SU-DHL-6 (cell line): ENCODE measurements around the gene TCL1A.
A peak's percentile ranks its signal among the peaks of the same experiment; 100 is the strongest.

Experiments used
- H2AFZ ChIP-seq: fragments of 200-600 bp; sonication (generic); 2 replicates; pipeline ENCODE4 v1.6.1; 2014; ENCODE audit warnings: low read depth, mild to moderate bottlenecking, moderate library complexity, mixed read lengths, antibody characterized with exemption, low read length; ENCODE audit not compliant: severe bottlenecking
- H3F3A ChIP-seq: fragments of 200-600 bp; shearing (Covaris generic); 2 replicates; pipeline ENCODE4 v1.6.0; 2016; ENCODE audit warnings: antibody characterized with exemption, mild to moderate bottlenecking; ENCODE audit not compliant: insufficient read depth
- H3K27ac ChIP-seq: fragments of 200-600 bp; sonication (generic); 2 replicates; pipeline ENCODE4 v1.5.1; 2016; ENCODE audit warnings: low read depth, mild to moderate bottlenecking, low read length, moderate library complexity, mixed read lengths
- H3K27me3 ChIP-seq: fragments of 200-600 bp; sonication (generic), shearing (Covaris generic); 2 replicates; pipeline ENCODE4 v1.6.0; 2014; ENCODE audit warnings: mild to moderate bottlenecking, low read length
- H3K36me3 ChIP-seq: fragments of 200-600 bp; sonication (generic); 2 replicates; pipeline ENCODE4 v1.6.1; 2014; ENCODE audit warnings: mild to moderate bottlenecking, low read length, mixed read lengths
- H3K4me2 ChIP-seq: fragments of 300-600, 200-600 bp; shearing (Covaris generic), sonication (generic); 2 replicates; pipeline ENCODE4 v1.6.0; 2014; ENCODE audit warnings: low read length, low read depth, mild to moderate bottlenecking; ENCODE audit not compliant: poor library complexity, severe bottlenecking
- H3K4me3 ChIP-seq: fragments of 200-600 bp; sonication (generic); 2 replicates; pipeline ENCODE4 v1.5.1; 2014; ENCODE audit warnings: antibody characterized with exemption, low read length, mild to moderate bottlenecking, mixed read lengths; ENCODE audit not compliant: insufficient read depth, poor library complexity, severe bottlenecking
- H3K79me2 ChIP-seq: fragments of 200-600 bp; sonication (generic); 2 replicates; pipeline ENCODE4 v1.6.1; 2014; ENCODE audit warnings: mild to moderate bottlenecking, low read length, moderate library complexity; ENCODE audit not compliant: insufficient read depth
- H3K9ac ChIP-seq: fragments of 200-600 bp; sonication (generic); 2 replicates; pipeline ENCODE4 v1.7.0; 2014; ENCODE audit warnings: mild to moderate bottlenecking, low read length
- H3K9me2 ChIP-seq: fragments of 200-600 bp; sonication (generic); replicated peaks from 2 replicates; pipeline ENCODE4 v1.6.1; 2014; ENCODE audit warnings: low read length; ENCODE audit not compliant: insufficient read depth
- H3K9me3 ChIP-seq: fragments of 200-600 bp; sonication (generic); 2 replicates; pipeline ENCODE4 v1.6.1; 2014; ENCODE audit warnings: low read length, mixed read lengths; ENCODE audit not compliant: insufficient read depth
- H4K20me1 ChIP-seq: fragments of 200-600 bp; sonication (generic); 2 replicates; pipeline ENCODE4 v1.6.1; 2014; ENCODE audit warnings: low read depth, mild to moderate bottlenecking, antibody characterized with exemption, low read length, moderate library complexity, mixed read lengths
- CTCF ChIP-seq: fragments of 200-600 bp; sonication (generic); IDR thresholded peaks from one replicate; pipeline ENCODE4 v1.5.1; 2017; ENCODE audit warnings: antibody characterized with exemption, mild to moderate bottlenecking, low read length, moderate library complexity; ENCODE audit not compliant: insufficient read depth, poor library complexity, severe bottlenecking
- EZH2phosphoT487 ChIP-seq: fragments of 200-600 bp; sonication (generic), shearing (Covaris generic); conservative IDR thresholded peaks from 2 replicates; pipeline ENCODE4 v1.6.1; 2018; ENCODE audit warnings: mild to moderate bottlenecking, antibody characterized with exemption, low read length, moderate library complexity, mixed read lengths

Gene TCL1A

GRCh38 chr14:95705518-95705917 is 8.4 kb downstream of the TCL1A start:
- Histone ChIP-seq H3K9me2 (no peaks in the 10 kb centered on the region), H2AFZ (no peak overlapping the region), H3K27ac (no peak overlapping the region), H3K79me2 (no peaks in the 10 kb centered on the region), H3K9ac (no peak overlapping the region), H3K27me3 (no peaks in the 10 kb centered on the region), H3K4me3 (no peak overlapping the region), H3K9me3 (no peaks in the 10 kb centered on the region), H3K4me2 (peak overlapping the region; percentile 7), H3F3A (peaks cover 42% of the 10 kb centered on the region), H3K36me3 (no peaks in the 10 kb centered on the region), H4K20me1 (no peaks in the 10 kb centered on the region)
- no peak for TF ChIP-seq EZH2phosphoT487
- no peak for TF ChIP-seq CTCF

- peak overlapping the region; percentile 16; the same call in 1 of the 2 replicates for H3K27ac ChIP-seq
- no peak overlapping the region for H3K9ac ChIP-seq
- H3K79me2 ChIP-seq, result no peaks in the 10 kb centered on the region
Observed at GRCh38 chr14:95703805-95704204, 10.1 kb downstream of the TCL1A start.

GRCh38 chr14:95703341-95703740 is 10.6 kb downstream of the TCL1A start:
- Histone ChIP-seq H3F3A (peaks cover 58% of the 10 kb centered on the region), H3K9ac (no peak overlapping the region), H3K4me2 (no peak overlapping the region), H3K36me3 (no peaks in the 10 kb centered on the region), H3K79me2 (no peaks in the 10 kb centered on the region), H4K20me1 (no peaks in the 10 kb centered on the region), H3K9me2 (no peaks in the 10 kb centered on the region), H3K27ac (peak overlapping the region; percentile 16; the same call in 1 of the 2 replicates), H2AFZ (no peak overlapping the region), H3K27me3 (no peaks in the 10 kb centered on the region), H3K4me3 (no peak overlapping the region), H3K9me3 (no peaks in the 10 kb centered on the region)
- TF ChIP-seq EZH2phosphoT487 (no peak), CTCF (no peak)

More at GRCh38 chr14:95703805-95704204, 10.1 kb downstream of the TCL1A start:
- Histone ChIP-seq H3F3A (peaks cover 59% of the 10 kb centered on the region), H3K27me3 (no peaks in the 10 kb centered on the region), H3K9me2 (no peaks in the 10 kb centered on the region), H3K9me3 (no peaks in the 10 kb centered on the region), H2AFZ (no peak overlapping the region), H4K20me1 (no peaks in the 10 kb centered on the region), H3K4me2 (no peak overlapping the region), H3K36me3 (no peaks in the 10 kb centered on the region), H3K4me3 (no peak overlapping the region)
- TF ChIP-seq CTCF, result no peak
